NCI-H1092 treated with DMSO at 0.1 percent for 48 hours (cell line): ENCODE measurements around the gene KIF22.
"Not testable (repeated sequence)": the region's sequence is repeated elsewhere in the genome, so short reads cannot be mapped to it uniquely, and the experiment has no call there.

Experiments
- DNase-seq: peaks from one replicate; lab custom pipeline; 2025; lab: John Stamatoyannopoulos, UW

KIF22 gene

DNA sequence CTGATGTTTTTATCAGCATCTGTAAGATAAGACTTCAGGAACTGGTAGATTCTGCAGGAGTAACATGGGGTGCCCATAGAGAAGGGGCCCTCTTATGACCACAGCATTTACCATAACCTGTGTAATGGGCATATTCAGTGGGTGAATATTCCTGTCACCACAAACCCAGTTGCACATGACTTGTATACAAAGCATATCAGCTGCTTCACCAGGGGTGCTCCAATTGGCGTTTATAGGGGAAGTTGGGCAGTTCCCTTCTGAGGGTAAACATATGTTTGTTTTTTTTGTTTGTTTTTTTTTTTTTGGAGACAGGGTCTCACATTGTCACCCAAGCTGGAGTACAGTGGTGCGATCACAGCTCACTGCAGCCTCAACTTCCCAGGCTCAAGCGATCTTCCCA, 24.0 kb upstream of the KIF22 start:
- DNase-seq, result no peak

DNA sequence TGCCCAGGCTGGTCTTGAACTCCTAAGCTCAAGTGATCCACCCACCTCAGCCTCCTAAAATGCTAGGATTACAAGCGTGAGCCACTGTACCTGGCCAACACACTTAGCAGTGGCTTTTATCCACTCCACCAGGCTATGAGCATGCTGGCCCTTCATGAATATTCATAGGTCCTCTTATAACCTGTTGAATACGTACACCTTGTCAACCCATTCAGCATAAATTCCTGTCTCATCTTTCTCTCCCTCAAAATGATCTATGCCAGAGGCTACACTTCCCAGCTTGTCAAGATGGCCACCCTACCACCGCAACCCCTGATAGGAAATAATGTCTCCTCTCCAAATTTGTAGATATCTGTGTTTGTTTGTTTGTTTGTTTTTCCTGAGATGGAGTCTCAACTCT, 23.5 kb upstream of the KIF22 start:
- no peak for DNase-seq

GRCh38 chr16:29769507-29769906, 21.0 kb upstream of the KIF22 start:
- DNase-seq, result no peak

DNA sequence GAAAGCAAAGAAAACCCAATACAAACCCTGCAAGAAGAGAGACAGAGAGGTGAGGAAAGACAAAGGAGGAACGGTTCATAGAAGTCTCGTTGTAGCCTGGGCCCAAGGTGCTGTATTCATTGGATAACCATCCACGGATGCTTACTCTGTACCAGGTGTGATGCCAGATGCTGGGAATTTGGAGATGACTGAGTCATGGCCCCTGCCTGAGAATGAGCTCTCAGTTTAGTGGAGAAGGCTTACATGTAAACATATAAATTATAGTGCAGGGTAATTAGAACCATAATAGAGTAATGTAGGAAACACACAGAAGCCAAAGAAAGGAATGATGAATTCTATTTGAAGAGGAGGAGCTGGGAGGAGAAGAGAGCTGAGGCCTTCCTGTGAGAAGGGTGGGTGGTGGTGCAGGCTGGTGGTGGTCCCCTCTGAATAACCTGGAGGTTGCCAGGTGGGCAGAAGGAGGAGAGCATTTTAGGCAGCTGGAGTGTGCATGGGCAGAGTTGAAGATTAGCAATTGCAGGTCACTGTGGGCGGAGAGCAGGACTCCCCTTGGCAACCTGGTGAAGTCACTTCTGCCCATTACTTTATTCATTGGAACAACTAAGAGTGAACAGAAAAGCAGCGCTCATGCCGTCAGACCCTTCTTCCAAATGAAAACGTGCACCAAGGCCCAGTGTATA, 20.2 kb upstream of the KIF22 start:
- peak; percentile 14 for DNase-seq

- DNase-seq, result not testable (repeated sequence)
Measured at GRCh38 chr16:29772330-29772729, 18.2 kb upstream of the KIF22 start.

DNA sequence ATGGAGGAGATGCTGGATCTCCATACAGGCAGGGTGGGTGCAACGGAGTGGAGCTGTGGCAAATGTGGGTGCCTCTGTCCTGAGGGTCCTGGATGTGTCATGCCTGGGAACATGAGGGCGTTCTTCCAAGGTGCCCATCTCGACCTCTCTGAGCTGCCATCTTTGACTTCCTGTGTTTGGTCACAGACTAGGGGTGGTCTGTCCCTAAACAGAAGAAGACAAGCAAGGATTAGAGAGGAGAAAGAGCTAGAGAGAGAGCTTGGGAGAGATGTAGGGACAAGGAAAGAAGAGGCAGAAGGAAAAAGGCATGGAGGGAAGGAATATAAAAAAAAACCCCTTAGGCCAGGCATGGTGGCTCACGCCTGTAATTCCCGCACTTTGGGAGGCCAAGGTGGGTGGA, 15.8 kb upstream of the KIF22 start:
- DNase-seq, result no peak

DNA sequence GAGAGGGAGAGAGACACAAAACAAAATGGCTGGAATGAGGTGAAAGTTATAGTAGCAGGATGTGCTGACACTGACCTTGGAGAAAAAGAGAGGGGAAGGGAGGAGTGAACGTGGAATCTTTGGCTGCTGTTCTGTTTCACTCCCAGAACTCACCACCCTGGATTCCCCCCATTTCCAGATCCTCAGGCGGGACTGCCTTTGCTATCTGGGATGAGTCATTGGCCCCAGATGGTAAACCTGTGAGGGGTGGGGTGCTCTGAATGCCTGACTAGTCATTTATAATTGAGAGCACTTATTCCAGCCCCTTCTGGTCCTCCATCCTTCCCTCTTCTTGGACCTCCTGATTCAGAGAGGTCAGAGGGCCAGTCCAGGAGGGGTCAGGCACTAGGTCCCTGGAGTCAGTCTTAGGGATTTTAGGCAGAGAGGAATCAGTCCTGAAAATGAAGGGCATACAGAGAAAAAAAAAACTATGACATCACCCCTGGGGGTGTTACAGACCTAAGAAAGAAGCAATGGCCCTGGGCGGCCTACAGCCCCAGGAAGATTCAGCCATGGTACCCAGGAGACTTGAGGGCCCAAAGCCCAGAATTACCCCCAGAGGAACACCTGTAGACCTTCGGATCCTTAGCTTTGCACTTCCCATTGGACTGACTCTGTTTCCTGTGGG, 14.7 kb upstream of the KIF22 start:
- no peak for DNase-seq

GRCh38 chr16:29777576-29778350, 12.8 kb upstream of the KIF22 start, which contains the start of gene ZG16:
Gene ZG16, plus strand, starts transcription at chr16:29778256. Its CDS starts 1,011 bp downstream, at chr16:29779267.
- no peak for DNase-seq

GRCh38 chr16:29779474-29779873, 11.1 kb upstream of the KIF22 start:
- no peak for DNase-seq

DNA sequence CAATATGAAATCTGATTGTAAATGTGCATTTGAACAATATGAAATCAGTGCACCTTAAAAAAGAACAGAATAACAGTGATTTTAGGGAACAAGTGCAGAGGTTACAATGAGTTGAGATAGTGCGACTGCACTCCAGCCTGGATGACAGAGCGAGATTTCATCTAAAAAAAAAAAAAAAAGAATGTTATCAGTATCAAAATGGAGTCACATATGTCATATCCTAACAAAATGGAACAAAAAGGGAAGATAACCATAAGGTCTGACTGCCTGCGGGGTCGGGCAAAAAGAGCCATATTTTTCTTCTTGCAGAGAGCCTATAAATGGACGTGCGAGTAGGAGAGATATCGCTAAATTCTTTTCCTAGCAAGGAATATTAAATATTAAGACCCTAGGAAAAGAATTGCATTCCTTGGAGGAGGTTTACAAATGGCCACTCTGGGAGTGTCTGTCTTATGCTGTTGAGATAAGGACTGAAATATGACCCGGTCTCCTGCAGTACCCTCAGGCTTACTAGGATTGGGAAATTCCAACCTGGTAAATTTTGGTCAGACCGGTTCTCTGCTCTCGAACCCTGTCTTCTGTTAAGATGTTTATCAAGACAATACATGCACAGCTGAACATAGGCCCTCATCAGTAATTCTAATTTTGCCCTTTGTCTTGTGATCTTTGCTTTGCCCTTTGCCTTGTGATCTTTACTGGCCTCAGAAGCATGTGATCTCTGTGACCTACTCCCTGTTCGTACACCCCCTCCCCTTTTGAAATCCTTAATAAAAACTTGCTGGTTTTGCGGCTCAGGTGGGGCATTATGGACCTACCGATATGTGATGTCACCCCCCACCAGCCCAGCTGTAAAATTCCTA, 7.2 kb upstream of the KIF22 start:
- not testable (repeated sequence) for DNase-seq

DNA sequence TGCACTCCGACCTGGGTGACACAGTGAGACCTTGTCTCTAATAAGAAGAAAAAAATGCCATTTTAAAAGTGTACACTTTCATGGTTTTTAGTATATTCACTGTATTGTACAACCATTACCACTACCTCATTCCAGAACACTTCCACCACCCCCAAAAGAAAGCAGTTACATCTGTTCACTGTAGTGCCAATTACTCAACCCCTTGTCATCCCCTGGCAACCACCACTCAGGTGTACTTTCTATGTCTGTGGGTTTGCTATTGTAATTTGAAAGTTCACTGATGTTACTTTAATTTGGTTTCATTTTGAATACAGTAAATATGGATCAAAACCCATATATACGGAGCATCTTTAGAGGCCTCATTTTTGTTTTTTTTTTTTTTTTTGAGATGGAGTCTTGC, 6.4 kb upstream of the KIF22 start:
- no peak for DNase-seq

GRCh38 chr16:29784901-29785500, 5.5 kb upstream of the KIF22 start:
- DNase-seq, result no peak

GRCh38 chr16:29787155-29787554, 3.4 kb upstream of the KIF22 start:
- DNase-seq, result not testable (repeated sequence)

GRCh38 chr16:29789775-29790182, 772 bp upstream of the KIF22 start:
- no peak for DNase-seq

DNA sequence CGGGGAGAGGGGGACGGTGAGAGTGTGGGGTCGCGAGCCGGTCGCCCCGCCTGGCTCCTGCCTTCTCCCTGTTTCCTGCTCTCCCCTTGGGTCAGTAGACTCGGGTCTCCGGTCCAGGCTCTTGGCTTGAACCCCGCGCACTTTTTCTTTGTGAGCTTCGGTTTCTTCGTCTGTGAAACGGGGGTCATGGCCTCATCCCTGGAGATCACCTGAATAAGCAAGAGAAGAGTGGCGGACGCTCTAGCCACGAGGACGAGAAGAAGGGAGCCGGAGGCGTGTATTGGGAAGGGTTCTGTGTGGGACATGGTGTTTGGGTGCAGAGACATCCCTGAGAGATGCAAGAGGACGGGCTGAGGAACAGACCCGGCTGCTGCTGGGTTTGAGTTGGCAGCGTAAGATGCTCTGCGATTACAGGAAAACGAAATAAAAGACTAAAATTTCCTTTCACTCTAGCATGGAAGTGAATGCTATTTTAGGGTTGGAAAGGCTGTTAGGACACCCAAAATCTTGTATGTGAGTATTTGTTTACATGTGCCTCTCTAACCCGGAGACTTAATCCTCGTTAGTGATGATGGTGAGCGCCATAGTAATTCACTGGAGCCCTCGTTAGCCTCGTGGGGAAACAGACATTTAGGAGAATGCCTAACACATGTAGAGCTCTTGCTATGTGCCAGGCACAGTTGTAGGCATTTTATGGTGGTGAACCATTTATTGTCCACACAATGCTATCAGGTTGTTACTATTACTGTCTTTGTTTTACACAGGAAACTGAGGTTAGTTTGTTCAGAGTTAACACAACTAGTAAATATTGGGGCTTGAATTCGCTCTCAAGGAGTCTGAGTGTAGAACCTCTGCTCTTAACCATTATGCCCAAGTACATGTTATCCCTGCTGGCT, 646 bp downstream of the KIF22 start:
- DNase-seq, result peak; percentile 13

DNA sequence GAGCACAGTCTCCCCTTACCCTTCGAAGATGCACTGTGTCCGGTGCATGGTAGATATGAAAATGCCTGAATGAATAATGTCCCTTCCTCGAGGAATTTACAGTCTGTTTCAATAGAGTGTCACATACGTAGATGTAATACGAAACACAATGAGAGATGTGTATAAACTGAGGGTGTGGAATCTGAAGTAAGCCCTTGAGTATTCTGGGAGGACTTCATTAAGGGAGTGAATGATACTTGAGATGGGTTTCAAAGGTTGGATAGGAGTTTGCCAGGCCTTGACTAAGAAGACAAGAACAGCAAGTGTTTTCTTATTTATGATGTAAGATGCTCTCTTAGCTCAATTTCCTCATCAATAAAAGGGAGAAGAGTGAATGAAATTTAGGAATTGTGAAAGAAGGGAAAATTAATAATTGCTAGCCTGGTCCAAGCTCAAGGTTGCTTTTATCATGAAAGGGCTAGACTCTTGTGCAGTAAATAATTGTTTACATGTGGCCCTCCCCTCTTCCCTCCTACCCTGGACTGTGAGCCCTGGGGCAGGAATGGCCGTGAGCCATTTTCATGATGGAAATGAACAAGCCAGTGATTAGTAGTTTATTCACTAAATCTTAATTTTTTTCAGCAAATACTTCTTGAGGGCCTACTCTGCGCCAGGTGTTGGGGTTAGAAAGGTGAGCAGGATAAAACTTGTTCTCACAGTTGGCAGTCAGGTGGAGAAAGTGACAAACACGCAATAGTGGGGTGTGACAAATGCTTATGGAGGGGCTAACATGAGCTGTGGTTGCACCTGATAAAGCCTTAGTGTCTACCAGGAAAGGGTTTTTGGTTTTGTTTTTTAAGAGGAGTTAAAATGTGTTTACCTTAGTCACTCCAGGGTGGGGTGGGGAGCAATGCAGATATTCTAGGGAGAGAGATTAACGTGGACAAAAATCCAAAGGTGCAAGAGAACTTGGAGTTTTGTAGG, 1.6 kb downstream of the KIF22 start:
- DNase-seq, result no peak

GRCh38 chr16:29793153-29793552, 2.6 kb downstream of the KIF22 start:
- not testable (repeated sequence) for DNase-seq

DNA sequence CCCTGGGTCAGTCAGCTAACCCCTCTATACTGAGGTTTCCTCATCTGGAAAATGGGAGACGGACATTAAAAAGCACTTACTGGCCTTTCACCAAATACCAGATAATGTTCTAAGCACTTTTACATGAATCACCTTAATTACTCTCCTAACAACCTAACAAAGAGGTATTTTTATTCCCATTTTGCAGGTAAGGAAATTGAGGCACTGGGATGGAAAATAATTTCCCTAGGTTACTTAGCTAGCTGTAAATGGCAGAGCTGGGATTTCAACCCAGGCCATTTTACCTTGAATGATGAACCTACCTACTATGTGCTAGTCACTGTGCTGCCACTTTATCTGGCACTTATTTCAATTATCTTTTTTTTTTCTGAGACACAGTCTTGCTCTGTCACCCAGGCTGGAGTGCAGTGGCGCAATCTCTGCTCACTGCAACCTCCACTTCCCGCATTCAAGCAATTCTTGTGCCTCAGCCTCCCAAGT, 3.7 kb downstream of the KIF22 start:
- DNase-seq, result no peak

DNA sequence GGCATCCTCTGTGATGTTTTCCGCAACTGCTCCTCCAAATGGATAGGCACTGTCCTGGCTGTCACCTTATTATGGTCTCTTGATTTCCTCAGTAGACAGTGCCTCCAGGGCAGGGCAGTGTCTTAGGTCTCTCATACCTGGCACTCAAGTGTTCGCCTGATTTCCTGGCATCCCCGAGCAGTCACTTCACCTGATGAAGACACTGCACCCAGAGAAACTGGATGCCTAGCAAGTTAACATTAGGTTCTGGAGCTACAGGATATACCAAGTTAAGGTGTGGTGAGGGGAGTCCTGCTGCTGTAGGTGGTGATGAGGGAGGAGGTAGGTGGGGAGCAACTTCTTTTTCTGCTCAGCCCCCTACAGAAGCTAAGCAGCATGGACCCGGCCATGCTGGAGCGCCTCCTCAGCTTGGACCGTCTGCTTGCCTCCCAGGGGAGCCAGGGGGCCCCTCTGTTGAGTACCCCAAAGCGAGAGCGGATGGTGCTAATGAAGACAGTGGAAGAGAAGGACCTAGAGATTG, 11.9 kb downstream of the KIF22 start:
- DNase-seq, result no peak
